ENCODE measurements around the gene ALG3.

ALG3 gene

GRCh38 chr3:184234671-184235380, 13.9 kb downstream of the ALG3 start:
- TF ChIP-seq Cebpa-rat (IDR thresholded peaks at IDR 0.05) = no peak
- Histone ChIP-seq H3K36me3 (no peaks in the 10 kb centered on the region), H3K4me1 (peaks cover 51 to 91% (median 78%) of the 10 kb centered on the region in 10 experiments), H4K20me1 (peaks cover 0 to 78% (median 44%) of the 10 kb centered on the region in 11 experiments; a peak in 19 of 22 replicates), H3K27ac (peak overlapping the region in 2 of 11 experiments; percentile 35 to 62; a peak in 4 of 22 replicates), H3K9ac (peak overlapping the region in 4 of 11 experiments; percentile 37 to 51 (median 38); a peak in 6 of 22 replicates), H3K4me3 (peak overlapping the region in 1 of 10 experiments; percentile 7; a peak in 2 of 20 replicates), H3K4me2 (peak overlapping the region; percentile 40 to 98 (median 90); a peak in 21 of 22 replicates), H3K27me3 (peaks cover 25 to 32% (median 30%) of the 10 kb centered on the region in 11 experiments), H3K9me3 (replicated peaks in 1 of 11) (no peaks in the 10 kb centered on the region)

- H3K4me2 ChIP-seq = peak overlapping the region; percentile 40 to 98 (median 90)
- H3K4me3 ChIP-seq = peak overlapping the region in 1 of 10 experiments; percentile 7; a peak in 2 of 20 replicates
- H3K27me3 ChIP-seq = peaks cover 32 to 38% (median 36%) of the 10 kb centered on the region in 11 experiments
- H3K36me3 ChIP-seq = no peaks in the 10 kb centered on the region
- H3K4me1 ChIP-seq = peaks cover 55 to 95% (median 82%) of the 10 kb centered on the region in 10 experiments
- H3K27ac ChIP-seq = peak overlapping the region in 2 of 11 experiments; percentile 35 to 62; a peak in 2 of 22 replicates
- H3K9me3 ChIP-seq (replicated peaks in 1 of 11) = no peaks in the 10 kb centered on the region
- peak overlapping the region in 3 of 11 experiments; percentile 37 to 40 (median 37); a peak in 4 of 22 replicates for H3K9ac ChIP-seq
- peaks cover 0 to 76% (median 41%) of the 10 kb centered on the region in 11 experiments; a peak in 19 of 22 replicates for H4K20me1 ChIP-seq
- no peak for TF ChIP-seq Cebpa-rat (IDR thresholded peaks at IDR 0.05)
Measured at GRCh38 chr3:184234224-184234623, 14.5 kb downstream of the ALG3 start.

- peak overlapping the region in 9 of 11 experiments; percentile 64 to 98 (median 93); a peak in 17 of 22 replicates for H3K4me2 ChIP-seq
- H4K20me1 ChIP-seq = peaks cover 0 to 72% (median 41%) of the 10 kb centered on the region in 11 experiments; a peak in 19 of 22 replicates
- TF ChIP-seq Cebpa-rat (IDR thresholded peaks at IDR 0.05) = no peak
- no peak overlapping the region for H3K27ac ChIP-seq
- H3K9me3 ChIP-seq (replicated peaks in 1 of 11) = no peaks in the 10 kb centered on the region
- H3K36me3 ChIP-seq = no peaks in the 10 kb centered on the region
- H3K27me3 ChIP-seq = peaks cover 41 to 47% (median 45%) of the 10 kb centered on the region in 11 experiments
- peak overlapping the region in 2 of 11 experiments; percentile 9 to 16; a peak in 2 of 22 replicates for H3K9ac ChIP-seq
- peaks cover 50 to 97% (median 80%) of the 10 kb centered on the region in 10 experiments for H3K4me1 ChIP-seq
- no peak overlapping the region for H3K4me3 ChIP-seq
Measured at GRCh38 chr3:184233127-184233843, 15.5 kb downstream of the ALG3 start.

- Histone ChIP-seq H3K4me3 (no peak overlapping the region), H3K4me1 (peaks cover 34 to 81% (median 64%) of the 10 kb centered on the region in 10 experiments), H3K9me3 (replicated peaks in 1 of 11) (no peaks in the 10 kb centered on the region), H3K27ac (no peak overlapping the region), H3K27me3 (peaks cover 47 to 56% (median 53%) of the 10 kb centered on the region in 11 experiments), H3K36me3 (no peaks in the 10 kb centered on the region), H3K4me2 (peak overlapping the region in 4 of 11 experiments; percentile 98 to 100 (median 100); a peak in 5 of 22 replicates), H4K20me1 (peaks cover 0 to 64% (median 30%) of the 10 kb centered on the region in 11 experiments; a peak in 19 of 22 replicates), H3K9ac (no peak overlapping the region)
- no peak for TF ChIP-seq Cebpa-rat (IDR thresholded peaks at IDR 0.05)
Measured at GRCh38 chr3:184231671-184232070, 17.1 kb downstream of the ALG3 start.

GRCh38 chr3:184230603-184231528, 17.9 kb downstream of the ALG3 start:
- Histone ChIP-seq H3K4me3 (peak overlapping the region; percentile 58 to 75 (median 68)), H3K36me3 (no peaks in the 10 kb centered on the region), H3K4me2 (peak overlapping the region; percentile 97 to 100 (median 100)), H3K9me3 (replicated peaks in 1 of 11) (no peaks in the 10 kb centered on the region), H3K27me3 (peaks cover 47 to 56% (median 53%) of the 10 kb centered on the region in 11 experiments), H3K27ac (no peak overlapping the region), H3K4me1 (peaks cover 25 to 73% (median 56%) of the 10 kb centered on the region in 10 experiments), H4K20me1 (peaks cover 0 to 62% (median 26%) of the 10 kb centered on the region in 11 experiments; a peak in 19 of 22 replicates), H3K9ac (peak overlapping the region in 7 of 11 experiments; percentile 39 to 74 (median 57); a peak in 9 of 22 replicates)
- no peak for TF ChIP-seq Cebpa-rat (IDR thresholded peaks at IDR 0.05)

- H3K4me3 ChIP-seq = peak overlapping the region; percentile 58 to 75 (median 68)
- TF ChIP-seq Cebpa-rat (IDR thresholded peaks at IDR 0.05) = no peak
Measured at GRCh38 chr3:184230081-184230602, 18.6 kb downstream of the ALG3 start.

GRCh38 chr3:184229394-184230080, 19.2 kb downstream of the ALG3 start, which contains the start of gene VWA5B2:
VWA5B2 (plus strand) TSS chr3:184229585; CDS start chr3:184230529, 944 bp downstream.
- Histone ChIP-seq H4K20me1 (peaks cover 0 to 57% (median 26%) of the 10 kb centered on the region in 11 experiments; a peak in 19 of 22 replicates), H3K4me1 (peaks cover 21 to 59% (median 42%) of the 10 kb centered on the region in 10 experiments), H3K4me3 (peak within 1 kb of the TSS; percentile 58 to 75 (median 68)), H3K9ac (peak within 1 kb of the TSS; percentile 10 to 74 (median 44); a peak in 18 of 22 replicates), H3K9me3 (replicated peaks in 1 of 11) (no peaks in the 10 kb centered on the region), H3K4me2 (peak within 1 kb of the TSS; percentile 97 to 100 (median 100)), H3K36me3 (no peaks in the 10 kb centered on the region), H3K27ac (peak within 1 kb of the TSS in 1 of 11 experiments; percentile 61; a peak in 2 of 22 replicates), H3K27me3 (peaks cover 47 to 56% (median 53%) of the 10 kb centered on the region in 11 experiments)
- TF ChIP-seq Cebpa-rat (IDR thresholded peaks at IDR 0.05) = no peak

More at GRCh38 chr3:184230081-184230602, 18.6 kb downstream of the ALG3 start:
- Histone ChIP-seq H3K4me2 (peak overlapping the region; percentile 97 to 100 (median 100)), H3K27me3 (peaks cover 47 to 56% (median 53%) of the 10 kb centered on the region in 11 experiments), H3K27ac (peak overlapping the region in 1 of 11 experiments; percentile 61; a peak in 1 of 22 replicates), H3K9me3 (replicated peaks in 1 of 11) (no peaks in the 10 kb centered on the region), H3K4me1 (peaks cover 24 to 65% (median 48%) of the 10 kb centered on the region in 10 experiments), H4K20me1 (peaks cover 0 to 62% (median 26%) of the 10 kb centered on the region in 11 experiments; a peak in 19 of 22 replicates), H3K36me3 (no peaks in the 10 kb centered on the region), H3K9ac (peak overlapping the region; percentile 10 to 74 (median 44); a peak in 15 of 22 replicates)
